ENCODE measurements around the gene SPINT2. TPM values are rescaled to one million over a fixed set of nuclear protein-coding genes. Genes with fewer than 3 reads are reported as not detected.
A peak's percentile ranks its signal among the peaks of the same experiment; 100 is the strongest.

The SPINT2 gene
- total RNA-seq, 8 experiments from 2014 or later: 0.59 to 46.2 (median 24.6) TPM

DNA sequence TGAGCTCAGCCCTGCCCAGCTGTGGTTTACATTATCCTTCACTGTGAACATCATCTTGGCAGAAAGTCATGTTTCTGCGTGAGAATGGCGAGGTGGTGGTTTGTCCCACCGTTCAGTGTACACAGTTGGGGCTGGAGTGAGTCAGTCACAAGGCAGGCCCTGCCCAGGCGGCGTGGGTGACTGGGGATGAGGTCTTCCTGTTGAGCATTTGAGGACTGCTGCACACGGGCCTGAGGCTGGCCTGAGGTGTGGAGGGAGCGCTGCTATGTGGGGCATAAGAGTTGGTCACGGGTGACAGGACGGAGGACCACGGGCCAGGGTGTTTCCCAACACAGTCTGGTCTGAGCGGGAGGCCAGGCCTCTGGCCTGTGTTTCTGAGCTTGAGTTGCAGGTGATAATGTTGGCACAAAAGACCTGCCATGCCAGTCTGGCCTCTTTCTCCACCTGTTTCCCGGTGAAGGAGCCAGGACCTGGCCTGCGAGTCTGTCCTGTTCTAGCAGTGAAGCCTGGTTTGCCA is 26.3 kb downstream of the SPINT2 start:
- peak in 6 of 8 experiments; percentile 10 to 89 (median 50) for ATAC-seq (replicated peaks in 6 of 8)
- H3K27ac ChIP-seq: no peak overlapping the region
- 32 to 92% (median 65%) methylated on average over 4 to 8 of the region's 13 CpGs; no CpG with 5 or more reads in 4 of the 10 experiments for WGBS, 10 experiments
- H3K4me3 ChIP-seq: no peak overlapping the region
- in situ Hi-C loops (cut with MboI; ENCODE audit: low pct_unique_long_range_greater_than_20kb in 2 of 9, low sequenced_read_pairs in 9 of 9, unreplicated experiment in 9 of 9): no loop called here
- peaks cover 11 to 14% of the 10 kb centered on the region in 2 donors for H3K4me1 ChIP-seq (replicated peaks in 1 of 2)

DNA sequence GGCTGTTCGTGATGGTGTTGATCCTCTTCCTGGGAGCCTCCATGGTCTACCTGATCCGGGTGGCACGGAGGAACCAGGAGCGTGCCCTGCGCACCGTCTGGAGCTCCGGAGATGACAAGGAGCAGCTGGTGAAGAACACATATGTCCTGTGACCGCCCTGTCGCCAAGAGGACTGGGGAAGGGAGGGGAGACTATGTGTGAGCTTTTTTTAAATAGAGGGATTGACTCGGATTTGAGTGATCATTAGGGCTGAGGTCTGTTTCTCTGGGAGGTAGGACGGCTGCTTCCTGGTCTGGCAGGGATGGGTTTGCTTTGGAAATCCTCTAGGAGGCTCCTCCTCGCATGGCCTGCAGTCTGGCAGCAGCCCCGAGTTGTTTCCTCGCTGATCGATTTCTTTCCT is 27.5 kb downstream of the SPINT2 start:
- Histone ChIP-seq H3K4me1 (replicated peaks in 1 of 2) (peaks cover 11 to 14% of the 10 kb centered on the region in 2 donors), H3K4me3 (no peak overlapping the region), H3K27ac (no peak overlapping the region)
- ATAC-seq (replicated peaks in 6 of 8): no peak
- WGBS, 10 experiments: 17 to 87% (median 68%) methylated on average over 1 to 11 of the region's 15 CpGs; no CpG with 5 or more reads in 1 of the 10 experiments
- in situ Hi-C loops (cut with MboI; ENCODE audit: low pct_unique_long_range_greater_than_20kb in 2 of 9, low sequenced_read_pairs in 9 of 9, unreplicated experiment in 9 of 9): no loop called here

DNA sequence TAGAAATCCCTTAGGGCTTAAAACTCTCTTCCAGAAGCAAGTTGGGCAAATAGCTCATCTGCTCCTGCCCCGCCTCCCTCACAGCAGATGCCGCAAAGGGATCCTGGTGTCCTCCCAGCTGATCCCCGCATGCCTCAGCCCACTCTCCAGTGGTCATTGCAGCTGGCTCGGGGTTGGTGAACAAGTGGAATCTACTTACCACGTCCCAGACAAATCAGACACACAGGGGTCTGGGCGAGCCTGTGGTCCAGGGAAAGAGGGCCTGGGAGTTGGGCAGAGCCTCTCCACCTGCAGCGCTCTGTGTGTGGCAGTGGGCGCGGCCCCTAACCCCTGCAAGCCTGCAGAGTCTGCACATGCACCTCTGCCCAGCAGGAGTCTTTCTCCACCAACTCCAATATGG is 28.9 kb downstream of the SPINT2 start:
- ATAC-seq (replicated peaks in 6 of 8): no peak
- Histone ChIP-seq H3K4me3 (no peak overlapping the region), H3K27ac (no peak overlapping the region), H3K4me1 (replicated peaks in 1 of 2) (peaks cover 1 to 5% of the 10 kb centered on the region in 2 donors)
- in situ Hi-C loops (cut with MboI; ENCODE audit: low pct_unique_long_range_greater_than_20kb in 2 of 9, low sequenced_read_pairs in 9 of 9, unreplicated experiment in 9 of 9): no loop called here
- WGBS, 10 experiments: 20 to 100% (median 92%) methylated on average over 1 to 4 of the region's 9 CpGs; no CpG with 5 or more reads in 5 of the 10 experiments

DNA sequence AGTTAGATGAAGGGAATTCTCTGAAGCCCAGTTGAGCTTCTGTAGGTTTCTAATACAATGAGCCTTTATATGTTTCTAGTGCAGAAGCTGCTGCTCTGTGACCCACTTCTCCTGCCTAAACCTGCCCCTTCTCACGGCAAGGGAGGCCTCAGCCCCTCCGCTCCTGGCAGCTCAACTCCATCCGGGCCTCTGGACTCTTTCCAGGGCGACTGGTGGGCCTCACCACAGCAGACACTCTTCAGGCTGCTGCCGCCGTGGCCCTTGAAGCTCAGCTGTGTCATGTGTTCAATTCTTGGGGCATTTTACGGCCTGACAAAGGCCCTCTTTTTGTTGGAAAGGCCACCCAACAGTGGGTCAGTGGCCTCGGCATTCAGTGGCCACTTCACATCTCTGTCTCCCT is 29.7 kb downstream of the SPINT2 start:
- Histone ChIP-seq H3K4me3 (no peak overlapping the region), H3K4me1 (replicated peaks in 1 of 2) (no peaks in the 10 kb centered on the region), H3K27ac (no peak overlapping the region)
- 51 to 85% (median 80%) methylated on average over 1 to 4 of the region's 8 CpGs; no CpG with 5 or more reads in 5 of the 10 experiments for WGBS, 10 experiments
- no peak for ATAC-seq (replicated peaks in 6 of 8)
- in situ Hi-C loops (cut with MboI; ENCODE audit: low pct_unique_long_range_greater_than_20kb in 2 of 9, low sequenced_read_pairs in 9 of 9, unreplicated experiment in 9 of 9): no loop called here

DNA sequence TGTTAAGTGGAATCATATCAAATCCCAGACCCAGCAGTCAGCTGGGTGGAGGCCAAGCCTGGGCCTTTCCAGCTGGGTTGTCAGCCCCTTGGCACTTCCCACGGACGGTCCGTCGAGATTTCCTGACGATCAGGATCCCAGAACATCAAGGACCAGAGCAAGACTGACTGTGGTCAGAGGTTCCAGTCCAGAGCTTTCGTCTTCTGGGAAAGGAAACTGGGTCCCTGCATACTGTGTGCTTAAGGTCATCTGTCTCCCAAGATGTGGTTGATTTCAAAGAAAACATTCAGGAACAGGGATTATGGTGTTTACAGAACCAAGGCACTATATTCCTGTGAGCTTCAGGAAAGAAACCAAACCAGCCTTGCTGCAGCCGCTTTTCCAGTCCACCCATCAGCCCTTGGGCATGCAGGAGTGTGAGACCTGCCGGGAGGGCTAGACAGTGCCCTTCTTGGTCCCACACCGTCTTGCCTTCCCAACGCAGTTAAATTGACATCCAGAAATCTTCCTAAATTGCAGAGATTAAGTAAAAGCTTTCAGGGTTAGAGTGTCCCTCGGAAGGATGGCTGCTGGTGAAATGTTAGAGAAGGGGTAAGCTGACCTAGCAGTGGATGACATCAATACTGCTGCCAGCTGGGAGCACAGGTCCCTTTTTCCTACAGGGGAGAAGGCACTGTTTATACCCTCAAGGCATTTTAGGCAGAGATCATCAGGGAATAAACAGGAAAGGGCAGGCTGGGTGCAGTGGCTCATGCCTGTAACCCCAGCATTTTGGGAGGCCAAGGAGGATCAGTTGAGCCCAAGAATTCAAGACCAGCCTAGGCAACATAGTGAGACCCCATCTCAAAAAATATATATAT is 34.7 kb downstream of the SPINT2 start:
- Histone ChIP-seq H3K27ac (no peak overlapping the region), H3K4me1 (replicated peaks in 1 of 2) (peaks cover 7 to 11% of the 10 kb centered on the region in 2 donors), H3K4me3 (no peak overlapping the region)
- 0 to 91% (median 68%) methylated on average over 1 to 8 of the region's 11 CpGs; no CpG with 5 or more reads in 4 of the 10 experiments for WGBS, 10 experiments
- in situ Hi-C loops (cut with MboI; ENCODE audit: low pct_unique_long_range_greater_than_20kb in 2 of 9, low sequenced_read_pairs in 9 of 9, unreplicated experiment in 9 of 9): no loop called here
- no peak for ATAC-seq (replicated peaks in 6 of 8)

DNA sequence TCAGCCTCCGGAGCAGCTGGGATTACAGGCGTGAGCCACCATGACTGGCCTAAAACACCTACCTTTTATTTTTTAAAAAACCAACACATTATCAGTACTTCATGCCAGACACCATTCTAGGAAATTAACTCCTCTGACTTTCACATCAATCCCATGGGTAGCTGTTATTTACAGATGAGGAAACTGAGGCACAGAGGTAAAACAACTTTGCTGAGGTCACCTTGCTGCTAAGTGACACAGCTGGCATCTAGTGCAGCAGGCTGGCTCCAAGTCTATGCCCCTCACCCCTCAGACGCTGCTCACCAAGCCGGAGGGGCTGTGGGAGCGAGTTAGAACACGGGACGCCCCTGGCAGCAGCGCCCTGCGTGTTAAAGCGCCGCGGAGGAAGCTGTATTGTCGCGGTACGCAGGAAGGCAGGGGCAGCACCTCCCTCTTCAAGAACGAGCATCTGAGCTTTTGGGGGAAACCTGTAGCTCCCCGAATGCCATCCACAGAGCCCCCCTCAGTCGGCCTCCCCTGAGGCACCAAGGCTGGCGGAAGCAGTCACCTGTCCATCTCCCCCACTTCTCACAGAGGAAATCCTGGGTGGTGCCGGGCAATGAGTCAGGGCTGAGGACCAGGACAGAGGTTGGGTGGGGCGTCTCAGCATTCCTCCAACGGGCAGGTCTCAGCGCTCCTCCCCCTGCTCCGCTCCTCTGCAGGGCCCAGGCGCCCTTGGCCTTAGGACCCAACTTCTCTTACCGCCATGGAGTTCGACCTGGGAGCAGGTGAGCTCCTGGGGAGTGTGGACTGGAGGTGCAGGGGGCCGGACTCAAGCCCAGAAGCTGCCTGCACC is 39.4 kb downstream of the SPINT2 start, which contains the start of gene C19orf33:
TSS of gene C19orf33 (plus strand) at position 735 of the 835 bp plus-strand sequence. CDS start at position 746, 11 bp downstream.
- H3K27ac ChIP-seq: peak within 1 kb of the TSS in 1 of 2 donors; percentile 7
- WGBS, 10 experiments: 58 to 100% (median 84%) methylated on average over 2 to 11 of the region's 28 CpGs; no CpG with 5 or more reads in 4 of the 10 experiments
- no peak within 1 kb of the TSS for H3K4me3 ChIP-seq
- peak in 2 of 8 experiments; percentile 61 to 73 for ATAC-seq (replicated peaks in 6 of 8)
- in situ Hi-C loops (cut with MboI; ENCODE audit: low pct_unique_long_range_greater_than_20kb in 2 of 9, low sequenced_read_pairs in 9 of 9, unreplicated experiment in 9 of 9): no loop called here
- peaks cover 7 to 23% of the 10 kb centered on the region in 2 donors for H3K4me1 ChIP-seq (replicated peaks in 1 of 2)

DNA sequence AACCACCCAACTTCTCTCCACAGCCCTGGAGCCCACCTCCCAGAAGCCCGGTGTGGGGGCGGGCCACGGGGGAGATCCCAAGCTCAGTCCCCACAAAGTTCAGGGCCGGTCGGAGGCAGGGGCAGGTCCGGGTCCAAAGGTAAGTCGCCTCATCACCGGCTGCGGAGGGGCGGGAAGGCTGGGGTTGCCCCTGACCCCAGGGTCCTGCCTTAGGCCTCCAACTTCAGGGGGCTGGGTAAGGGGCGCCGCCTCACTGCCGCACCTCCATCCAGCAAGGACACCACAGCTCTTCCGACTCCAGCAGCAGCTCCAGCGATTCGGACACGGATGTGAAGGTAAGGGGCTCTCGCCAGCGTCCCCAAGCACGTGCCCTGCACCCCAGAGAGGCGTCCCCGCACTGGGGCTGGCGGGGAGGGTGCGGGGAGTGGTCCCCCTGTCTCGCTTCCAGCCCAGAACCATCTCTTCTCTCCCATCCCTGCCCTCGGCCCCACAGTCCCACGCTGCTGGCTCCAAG is 40.0 kb downstream of the SPINT2 start:
- in situ Hi-C loops (cut with MboI; ENCODE audit: low pct_unique_long_range_greater_than_20kb in 2 of 9, low sequenced_read_pairs in 9 of 9, unreplicated experiment in 9 of 9): no loop called here
- Histone ChIP-seq H3K4me1 (replicated peaks in 1 of 2) (peaks cover 7 to 23% of the 10 kb centered on the region in 2 donors), H3K4me3 (no peak overlapping the region), H3K27ac (peak overlapping the region in 1 of 2 donors; percentile 7)
- ATAC-seq (replicated peaks in 6 of 8): no peak
- 94 to 100% (median 94%) methylated on average over 1 to 7 of the region's 27 CpGs; no CpG with 5 or more reads in 7 of the 10 experiments for WGBS, 10 experiments

DNA sequence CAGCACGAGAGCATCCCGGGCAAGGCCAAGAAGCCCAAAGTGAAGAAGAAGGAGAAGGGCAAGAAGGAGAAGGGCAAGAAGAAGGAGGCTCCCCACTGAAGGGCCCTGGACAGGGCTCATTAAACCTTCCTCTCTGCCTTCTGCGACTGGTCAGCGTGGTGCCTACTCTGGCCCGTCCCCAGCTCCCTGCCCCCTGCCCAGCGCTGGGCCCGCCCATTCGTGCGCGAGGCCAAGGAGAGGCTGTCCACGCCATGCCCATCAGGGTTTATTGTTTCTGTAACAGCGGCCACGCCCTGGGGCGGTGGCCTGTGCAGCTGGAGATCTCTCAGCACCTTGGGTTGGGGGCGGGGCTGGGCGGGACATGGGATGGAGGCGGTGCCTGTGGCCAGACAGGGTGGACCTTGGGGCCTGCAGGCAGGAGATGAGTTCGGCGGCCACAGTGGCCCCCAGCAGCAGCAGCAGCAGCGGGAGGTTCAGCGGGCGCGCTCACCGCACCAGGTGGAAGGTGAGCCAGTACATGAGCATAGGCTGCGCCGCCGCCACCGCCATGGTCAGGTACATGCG is 40.6 kb downstream of the SPINT2 start:
- H3K4me1 ChIP-seq (replicated peaks in 1 of 2): peaks cover 7 to 23% of the 10 kb centered on the region in 2 donors
- 27% methylated on average over 3 of the region's 29 CpGs; no CpG with 5 or more reads in 9 of the 10 experiments for WGBS, 10 experiments
- in situ Hi-C loops (cut with MboI; ENCODE audit: low pct_unique_long_range_greater_than_20kb in 2 of 9, low sequenced_read_pairs in 9 of 9, unreplicated experiment in 9 of 9): no loop called here
- H3K27ac ChIP-seq: peak overlapping the region in 1 of 2 donors; percentile 7
- peak; percentile 48 to 93 (median 91) for ATAC-seq (replicated peaks in 6 of 8)
- H3K4me3 ChIP-seq: no peak overlapping the region

DNA sequence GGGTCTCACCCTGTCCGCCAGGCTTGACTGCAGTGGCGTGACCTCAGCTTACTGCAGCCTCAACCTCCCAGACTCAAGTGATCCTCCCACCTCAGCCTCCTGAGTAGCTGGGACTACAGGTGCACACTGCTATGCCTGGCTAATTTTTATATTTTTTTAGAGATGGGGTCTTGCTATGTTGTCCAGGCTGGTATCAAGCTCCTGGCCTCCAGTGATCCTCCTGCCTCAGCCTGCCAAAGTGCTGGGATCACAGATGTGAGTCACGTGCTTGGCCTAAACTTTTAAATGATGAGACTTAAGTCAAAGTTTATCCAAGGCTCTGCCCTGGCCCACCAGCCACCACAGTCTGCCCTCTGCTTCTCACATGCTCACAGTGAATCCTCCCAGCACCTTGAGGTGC is 41.9 kb downstream of the SPINT2 start:
- WGBS, 10 experiments: 67 to 100% (median 100%) methylated on average over 1 to 2 of the region's 3 CpGs; no CpG with 5 or more reads in 4 of the 10 experiments
- no peak overlapping the region for H3K27ac ChIP-seq

DNA sequence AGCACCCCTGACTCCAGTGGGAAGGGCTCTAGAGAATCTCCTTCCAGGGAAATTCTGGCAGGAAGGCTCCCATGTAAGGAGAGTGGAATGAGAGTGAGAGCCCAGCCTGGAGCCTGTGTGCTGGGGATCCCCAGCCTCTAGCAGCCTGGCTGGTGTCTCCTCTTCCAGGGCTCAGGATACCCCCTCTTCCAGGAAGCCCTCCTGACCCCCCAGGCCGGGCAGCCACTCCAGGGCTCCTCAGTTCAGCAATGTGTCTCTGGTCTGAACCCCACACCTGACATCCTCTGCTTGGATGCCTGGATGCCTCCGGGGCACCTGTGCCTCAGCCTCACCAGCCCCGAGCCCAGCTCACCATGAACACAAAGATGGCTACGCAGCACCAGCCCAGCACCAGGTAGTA is 42.7 kb downstream of the SPINT2 start:
- Histone ChIP-seq H3K4me1 (replicated peaks in 1 of 2) (peaks cover 0 to 12% of the 10 kb centered on the region in 2 donors), H3K4me3 (no peak overlapping the region), H3K27ac (peak overlapping the region in 1 of 2 donors; percentile 52)
- no peak for ATAC-seq (replicated peaks in 6 of 8)
- in situ Hi-C loops (cut with MboI; ENCODE audit: low pct_unique_long_range_greater_than_20kb in 2 of 9, low sequenced_read_pairs in 9 of 9, unreplicated experiment in 9 of 9): no loop called here
- WGBS, 10 experiments: 60 to 100% (median 100%) methylated on average over 1 of the region's 4 CpGs; no CpG with 5 or more reads in 6 of the 10 experiments

More for the DNA sequence above, 41.9 kb downstream of the SPINT2 start:
- Histone ChIP-seq H3K4me3 (no peak overlapping the region), H3K4me1 (replicated peaks in 1 of 2) (peaks cover 0 to 12% of the 10 kb centered on the region in 2 donors)
- ATAC-seq (replicated peaks in 6 of 8): no peak
- in situ Hi-C loops (cut with MboI; ENCODE audit: low pct_unique_long_range_greater_than_20kb in 2 of 9, low sequenced_read_pairs in 9 of 9, unreplicated experiment in 9 of 9): no loop called here

DNA sequence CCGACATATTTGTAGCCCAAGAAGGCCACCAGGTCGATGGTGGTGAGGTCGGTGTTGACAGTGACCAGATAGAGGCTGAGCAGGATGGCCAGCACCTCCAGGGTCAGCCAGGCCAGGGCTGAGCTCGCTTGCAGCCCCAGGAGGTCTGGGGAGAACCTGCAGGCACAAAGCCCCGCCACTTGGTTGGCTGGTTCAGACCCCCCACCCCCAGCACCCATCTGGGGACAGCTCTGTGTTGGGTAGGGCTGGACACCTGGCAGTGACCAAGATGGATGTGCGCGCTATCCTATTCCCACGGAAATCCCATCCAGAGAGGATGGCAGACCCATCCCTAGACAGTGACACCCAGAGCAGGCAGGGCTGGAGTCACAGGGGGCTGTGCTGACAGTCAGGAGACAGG is 43.2 kb downstream of the SPINT2 start:
- peak overlapping the region in 1 of 2 donors; percentile 52 for H3K27ac ChIP-seq
- 81 to 100% (median 90%) methylated on average over 2 to 4 of the region's 8 CpGs; no CpG with 5 or more reads in 7 of the 10 experiments for WGBS, 10 experiments
- in situ Hi-C loops (cut with MboI; ENCODE audit: low pct_unique_long_range_greater_than_20kb in 2 of 9, low sequenced_read_pairs in 9 of 9, unreplicated experiment in 9 of 9): no loop called here
- no peak for ATAC-seq (replicated peaks in 6 of 8)
- no peak overlapping the region for H3K4me3 ChIP-seq
- H3K4me1 ChIP-seq (replicated peaks in 1 of 2): peaks cover 0 to 12% of the 10 kb centered on the region in 2 donors
